ENCODE results near the gene PINK1.

The PINK1 gene

DNA sequence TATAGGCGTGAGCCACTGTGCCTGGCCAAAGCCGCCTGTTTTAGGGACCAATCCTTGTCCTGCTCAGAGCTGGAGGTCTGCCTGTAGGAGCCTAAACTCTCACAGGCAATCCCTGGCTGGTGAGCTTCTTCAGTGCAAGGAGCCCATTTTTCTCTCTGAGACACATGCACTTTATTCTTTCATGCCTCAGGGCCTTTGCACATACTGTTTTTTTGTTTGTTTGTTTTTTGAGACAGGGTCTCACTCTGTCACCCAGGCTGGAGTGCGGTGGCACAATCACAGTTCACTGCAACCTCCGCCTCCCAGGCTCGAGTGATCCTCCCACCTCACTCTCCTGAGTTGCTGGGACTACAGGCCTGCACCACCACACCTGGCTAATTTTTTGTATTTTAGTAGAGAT is 21.6 kb upstream of the PINK1 start:
- DNase-seq, result no peak

DNA sequence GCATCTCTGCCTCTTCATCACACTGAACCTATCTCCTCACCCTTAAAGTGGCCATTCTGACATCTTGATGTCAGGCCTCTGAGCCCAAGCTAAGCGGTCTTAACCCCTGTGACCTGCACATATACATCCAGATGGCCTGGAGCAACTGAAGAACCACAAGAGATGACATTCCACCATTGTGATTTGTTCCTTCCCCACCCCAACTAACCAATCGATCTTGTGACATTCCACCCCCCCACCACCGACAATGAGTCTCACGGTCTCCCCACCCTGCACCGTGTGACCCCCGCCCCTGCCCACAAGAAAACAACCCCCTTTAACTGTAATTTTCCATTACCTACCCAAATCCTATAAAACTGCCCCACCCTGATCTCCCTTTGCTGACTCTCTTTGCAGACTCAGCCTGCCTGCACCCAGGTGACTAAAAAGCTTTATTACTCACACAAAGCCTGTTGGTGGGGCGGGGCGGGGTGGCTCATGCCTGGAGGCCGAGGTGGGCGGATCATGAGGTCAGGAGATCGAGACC is 21.0 kb upstream of the PINK1 start:
- DNase-seq, result no peak

DNA sequence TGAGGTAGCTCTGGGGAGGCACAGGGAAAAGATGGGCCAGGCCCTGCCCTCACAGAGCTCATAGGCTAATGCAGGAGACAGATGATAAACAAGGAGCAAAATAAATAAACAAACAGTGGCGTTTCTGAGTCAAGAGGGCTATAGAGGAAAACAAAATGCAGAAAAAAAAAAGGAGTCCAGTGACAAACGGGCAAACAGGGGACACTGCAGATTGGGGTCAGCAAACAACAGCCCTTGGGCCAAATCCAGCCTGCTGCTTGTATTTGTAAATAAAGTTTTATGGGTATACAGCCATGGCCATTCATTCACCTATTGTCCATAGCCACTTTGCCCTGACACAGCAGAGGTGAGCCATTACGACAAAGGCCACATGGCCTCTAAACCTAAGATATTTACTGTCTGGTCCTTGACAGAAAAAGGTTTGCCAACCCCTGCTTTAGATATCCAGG is 19.1 kb upstream of the PINK1 start:
- no peak for DNase-seq

DNA sequence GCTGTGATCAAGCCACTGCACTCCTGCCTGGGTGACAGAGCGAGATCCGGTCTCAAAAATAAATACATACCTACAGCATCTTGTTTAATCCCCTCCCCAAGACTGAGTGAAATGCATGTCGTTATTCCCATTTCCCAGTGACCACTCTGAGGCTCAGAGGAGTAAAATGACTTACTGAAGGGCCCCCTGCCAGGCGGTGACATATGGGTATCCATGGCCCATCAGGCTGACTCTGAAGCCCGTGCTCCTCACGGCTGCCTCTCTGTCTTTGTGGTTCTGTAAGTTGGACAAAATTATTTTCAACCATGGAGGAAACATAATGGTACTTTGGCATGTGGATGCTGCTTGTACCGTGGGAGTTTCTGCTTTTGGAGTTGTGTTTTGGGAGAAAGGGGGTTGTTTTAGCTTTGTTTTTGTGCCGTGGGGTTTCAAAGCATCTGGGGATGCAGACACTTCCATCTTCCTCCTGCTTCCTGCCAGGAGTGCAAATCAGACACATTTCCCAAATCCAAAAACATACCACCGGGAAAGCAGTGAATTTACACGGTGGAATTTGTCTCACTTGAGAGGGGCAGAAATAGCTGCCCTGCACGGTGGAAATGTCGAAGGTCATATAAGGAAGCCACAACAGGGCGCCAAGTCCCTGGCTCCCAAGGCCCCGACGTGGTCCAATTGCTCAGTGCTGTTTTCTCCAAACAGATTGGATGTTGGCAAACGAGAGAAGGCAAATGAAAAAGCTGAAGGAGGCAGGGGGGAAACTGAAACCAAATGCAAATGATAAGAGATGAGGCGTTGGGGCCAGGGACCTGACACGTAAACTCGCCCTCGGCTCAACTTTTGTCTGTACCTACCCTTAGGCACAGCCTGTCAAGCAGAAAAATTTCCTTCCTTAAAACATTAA is 17.1 kb upstream of the PINK1 start:
- DNase-seq, result no peak

DNA sequence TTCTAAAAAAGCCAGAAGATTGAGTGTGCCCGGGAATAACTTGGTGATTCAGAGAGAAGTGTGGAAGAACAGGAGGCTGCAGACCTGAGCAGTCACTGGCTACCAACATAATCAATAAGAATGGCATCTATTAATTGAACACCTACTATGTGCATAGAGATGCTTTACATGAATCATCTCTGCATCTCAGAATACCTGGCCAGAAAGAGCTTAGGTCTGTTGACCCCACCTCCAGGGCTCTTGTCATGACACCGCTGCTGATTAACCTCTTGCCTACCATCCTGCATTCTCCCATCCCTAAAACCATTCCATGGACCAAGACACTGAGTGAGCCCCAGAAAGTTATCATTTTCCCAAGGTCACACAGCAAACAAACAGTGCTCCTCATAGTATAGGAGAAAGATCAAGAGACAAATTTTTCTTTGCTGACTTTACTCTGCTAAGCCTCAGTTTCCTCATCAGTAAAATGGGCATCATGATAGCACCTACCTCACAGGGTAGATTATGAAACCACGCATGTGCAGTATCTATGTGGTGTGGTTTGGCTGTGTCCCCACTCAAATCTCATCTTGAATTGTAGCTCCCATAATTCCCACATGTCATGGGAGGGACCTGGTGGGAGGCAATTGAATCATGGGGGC is 16.3 kb upstream of the PINK1 start:
- no peak for DNase-seq

DNA sequence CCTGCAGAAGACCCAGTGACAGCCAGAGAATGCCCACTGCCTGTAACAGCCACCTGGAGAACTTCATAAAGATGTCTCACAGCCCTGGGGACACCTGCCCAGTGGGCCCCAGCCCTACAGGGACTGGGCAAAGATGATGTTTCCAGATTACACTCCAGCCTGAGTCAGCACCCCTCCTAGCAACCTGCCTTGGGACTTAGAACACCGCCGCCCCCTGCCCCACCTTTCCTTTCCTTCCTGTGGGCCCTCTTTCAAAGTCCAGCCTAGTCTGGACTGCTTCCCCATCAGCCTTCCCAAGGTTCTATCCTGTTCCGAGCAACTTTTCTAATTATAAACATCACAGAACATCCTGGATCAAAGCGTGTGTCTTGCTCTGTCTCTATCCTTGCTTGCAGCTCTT is 14.7 kb upstream of the PINK1 start:
- DNase-seq, result no peak

DNA sequence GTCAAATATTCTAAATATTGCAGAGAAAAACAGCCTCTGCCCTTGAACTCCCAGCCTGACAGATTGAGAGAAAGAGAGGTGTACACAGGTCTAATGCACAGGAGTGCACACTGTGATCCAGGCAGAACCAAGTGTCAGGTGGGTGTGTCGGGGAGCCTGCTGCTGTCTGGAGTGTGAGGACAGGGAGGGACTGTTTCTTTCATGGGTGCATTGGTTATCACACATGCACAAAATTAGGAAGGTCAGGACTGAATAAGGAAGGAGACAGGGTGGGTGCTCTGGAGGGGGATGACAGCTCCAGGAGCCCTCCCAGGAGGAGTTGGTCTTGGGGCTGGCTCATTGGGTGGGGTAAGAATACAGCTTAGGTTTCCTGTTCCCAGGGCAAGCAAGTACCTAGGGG is 13.3 kb upstream of the PINK1 start:
- DNase-seq, result no peak

DNA sequence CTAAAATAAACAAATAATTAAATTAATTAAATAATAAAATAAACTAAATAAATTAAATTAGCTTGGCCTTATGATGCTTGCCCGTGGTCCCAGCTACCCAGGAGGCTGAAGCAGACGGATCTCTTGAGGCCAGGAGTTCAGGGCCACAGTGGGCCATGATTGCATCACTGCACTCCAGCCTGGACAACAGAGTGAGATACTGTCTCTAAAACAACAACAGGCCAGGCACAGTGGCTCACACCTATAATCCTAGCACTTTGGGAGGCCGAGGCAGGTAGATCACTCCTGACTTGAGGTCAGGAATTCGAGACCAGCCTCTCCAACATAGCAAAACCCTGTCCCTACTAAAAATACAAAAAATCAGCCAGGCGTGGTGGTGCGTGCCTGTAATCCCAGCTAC is 12.2 kb upstream of the PINK1 start:
- no peak for DNase-seq

DNA sequence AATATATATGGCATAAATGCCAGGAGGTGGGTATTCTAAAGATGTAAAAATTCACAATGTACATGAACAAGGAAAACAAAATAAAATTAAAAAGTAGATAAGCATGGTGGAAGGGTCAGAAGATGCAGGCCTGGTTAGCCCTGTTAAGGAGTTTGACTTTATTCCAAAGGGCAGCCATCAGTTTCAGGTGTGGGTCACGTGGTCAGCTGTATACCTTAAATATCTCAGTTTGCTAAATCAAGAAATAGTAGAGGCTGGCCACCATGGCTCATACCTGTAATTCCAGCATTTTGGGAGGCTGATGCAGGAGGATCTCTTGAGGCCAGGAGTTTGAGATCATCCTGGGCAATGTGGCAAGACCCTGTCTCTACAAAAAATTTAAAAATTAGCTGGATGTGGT is 8.5 kb upstream of the PINK1 start:
- DNase-seq, result no peak

DNA sequence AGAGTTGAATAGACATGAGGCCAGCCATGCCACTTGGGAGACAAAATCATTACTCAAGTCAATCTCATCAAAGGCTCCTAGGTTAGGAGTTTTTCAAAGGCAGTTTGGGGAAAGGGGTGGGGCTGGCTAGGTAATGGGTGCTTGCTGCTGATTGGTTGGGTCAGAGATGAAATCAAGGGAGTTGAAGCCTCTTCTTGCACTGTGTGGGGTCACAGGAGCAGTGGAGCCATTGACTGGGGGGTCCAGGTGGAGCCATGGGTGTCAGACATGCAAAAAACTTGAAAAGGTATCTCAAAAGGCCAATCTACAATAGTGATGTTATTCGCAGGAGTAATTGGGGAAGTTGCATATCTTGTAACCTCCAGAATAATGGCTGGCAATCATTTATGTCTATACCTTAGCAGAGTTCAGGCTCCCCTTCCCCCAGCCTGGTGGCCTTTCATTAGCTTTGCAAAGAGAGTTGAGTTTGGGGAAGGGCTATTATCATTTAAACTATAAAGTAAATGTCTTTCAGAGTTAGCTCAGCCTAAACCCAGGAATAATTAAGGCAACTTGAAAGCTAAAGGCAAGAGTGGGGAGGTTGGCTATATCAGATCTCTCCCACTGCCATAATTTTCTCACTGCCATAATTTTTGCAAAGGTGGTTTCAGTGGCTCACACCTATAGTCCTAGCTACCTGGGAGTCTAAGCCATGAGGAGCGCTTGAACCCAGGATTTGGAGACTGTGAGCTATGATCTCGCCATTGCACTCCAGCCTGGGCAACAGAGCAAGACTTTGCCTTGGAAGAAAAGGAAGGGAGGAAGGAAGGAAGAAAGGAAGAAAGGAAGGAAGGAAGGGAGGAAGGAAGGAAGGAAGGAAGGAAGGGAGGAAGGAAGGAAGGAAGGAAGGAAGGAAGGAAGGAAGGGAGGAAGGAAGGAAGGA is 7.8 kb upstream of the PINK1 start:
- DNase-seq, result no peak

DNA sequence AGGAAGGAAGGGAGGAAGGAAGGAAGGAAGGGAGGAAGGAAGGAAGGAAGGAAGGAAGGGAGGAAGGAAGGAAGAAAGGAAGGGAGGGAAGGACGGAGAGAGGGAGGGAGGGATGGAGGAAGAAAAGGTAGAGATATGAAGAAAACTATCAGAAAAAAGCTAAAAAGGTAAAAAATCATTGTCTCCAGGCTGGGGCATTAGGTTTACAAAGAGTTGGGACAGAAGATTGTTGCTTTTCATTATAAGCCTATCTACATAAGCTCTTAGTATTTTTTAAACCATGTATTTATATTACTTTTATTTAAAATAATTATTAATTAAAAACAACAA is 7.2 kb upstream of the PINK1 start:
- DNase-seq, result no peak

DNA sequence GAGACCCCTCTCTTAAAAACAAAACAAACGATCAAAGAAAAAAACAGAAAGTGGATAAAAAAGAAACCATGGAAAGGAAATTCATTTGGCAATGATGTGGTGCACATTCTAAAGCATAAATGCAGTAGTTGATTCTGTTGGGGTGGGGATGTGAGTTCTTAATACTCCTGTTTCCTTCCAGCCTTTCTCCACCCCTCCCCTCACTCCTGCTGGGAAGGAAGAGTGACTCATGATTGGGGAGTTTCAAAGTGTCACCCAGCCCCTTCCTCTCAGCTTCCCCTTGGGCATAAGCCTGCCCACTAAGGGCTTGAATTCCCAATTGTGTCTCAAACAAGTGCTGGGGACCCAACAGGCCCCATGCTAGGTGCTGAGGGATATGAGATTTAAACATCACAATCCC is 6.7 kb upstream of the PINK1 start:
- no peak for DNase-seq

DNA sequence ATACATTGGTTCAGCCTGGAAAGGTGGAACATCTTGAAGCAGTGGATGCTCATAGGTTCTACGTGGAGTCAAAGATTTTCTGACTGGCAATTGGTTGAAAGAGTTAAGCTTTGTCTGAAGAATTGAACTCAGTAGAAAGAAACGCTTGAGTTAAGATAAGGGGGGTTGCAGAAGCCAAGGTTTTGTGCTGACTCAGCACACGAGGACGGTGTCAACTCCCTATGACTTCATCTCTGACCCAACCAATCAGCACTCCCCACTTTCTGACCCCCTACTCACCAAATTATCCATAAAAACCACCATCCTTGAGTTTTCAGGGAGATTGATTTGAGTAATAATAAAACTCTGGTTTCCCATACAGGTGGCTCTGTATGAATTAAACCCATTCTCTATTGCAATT is 2.5 kb upstream of the PINK1 start:
- DNase-seq, result no peak

DNA sequence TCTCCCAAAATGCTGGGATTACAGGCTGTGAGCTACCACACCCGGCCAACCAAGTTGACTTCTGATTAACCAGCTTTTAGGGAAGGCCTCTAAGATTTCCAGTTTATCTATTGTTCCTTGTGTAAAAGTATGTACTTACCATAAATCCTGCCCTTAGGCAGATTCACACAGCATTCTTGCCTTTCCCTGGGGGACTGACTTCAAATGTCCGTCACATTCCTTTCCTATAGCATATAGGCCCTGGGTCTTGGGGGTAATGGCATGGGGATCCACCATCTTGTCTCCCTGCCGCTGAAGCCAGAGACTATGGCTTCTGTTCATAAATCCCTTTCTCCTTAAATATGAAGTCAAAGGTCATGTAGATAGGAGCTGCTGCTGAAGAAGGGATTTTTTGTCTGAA is 872 bp upstream of the PINK1 start:
- no peak for DNase-seq

DNA sequence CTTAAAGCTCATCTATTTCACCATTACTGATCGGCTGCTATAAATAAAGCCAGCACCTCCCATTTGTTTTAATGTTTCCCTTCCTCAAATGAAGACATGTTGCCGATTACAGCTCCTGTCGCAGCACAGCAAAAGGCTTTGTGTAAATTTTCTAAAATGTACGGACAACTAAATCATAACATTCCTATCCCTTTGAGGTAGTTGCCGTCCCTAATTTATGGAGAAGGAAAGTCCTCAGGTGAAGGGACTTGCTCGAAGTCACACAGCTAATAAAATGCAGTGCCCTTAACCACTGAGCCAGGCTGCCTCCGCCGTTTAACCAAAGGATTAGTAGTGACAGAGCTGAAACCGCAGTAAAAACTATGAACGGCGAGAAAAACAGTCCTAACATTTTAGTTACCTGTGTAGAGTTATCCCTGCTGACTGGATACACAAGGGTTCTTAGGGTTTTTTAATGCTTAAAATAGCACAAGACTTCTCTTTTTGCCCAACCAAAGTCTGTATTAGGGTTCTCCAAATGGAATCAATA is 871 bp downstream of the PINK1 start:
- DNase-seq, result no peak

DNA sequence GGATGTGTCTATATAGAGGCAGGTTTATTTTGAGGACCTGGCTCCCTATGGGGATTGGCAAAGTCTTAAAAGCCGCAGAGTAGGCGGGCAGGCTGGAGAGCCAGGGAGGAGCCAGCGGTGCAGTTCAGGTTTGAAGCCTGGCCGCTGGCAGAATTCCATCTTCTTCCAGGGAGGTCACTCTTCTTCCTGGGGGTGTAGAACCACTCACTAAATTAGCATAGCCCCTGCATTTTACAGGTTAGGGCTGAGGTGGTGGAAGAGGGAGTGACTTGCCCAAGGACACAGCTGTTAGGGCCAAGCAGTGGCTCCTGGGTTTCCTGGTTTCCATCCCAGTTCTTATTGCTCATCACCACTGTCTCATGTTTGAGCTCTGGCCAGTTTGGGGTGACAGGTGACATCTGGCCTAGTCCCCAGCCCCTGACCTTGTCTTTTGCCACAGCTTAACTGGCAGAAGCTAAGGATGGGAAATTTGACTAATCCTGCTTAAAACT is 1.4 kb downstream of the PINK1 start:
- peak; percentile 54 for DNase-seq

DNA sequence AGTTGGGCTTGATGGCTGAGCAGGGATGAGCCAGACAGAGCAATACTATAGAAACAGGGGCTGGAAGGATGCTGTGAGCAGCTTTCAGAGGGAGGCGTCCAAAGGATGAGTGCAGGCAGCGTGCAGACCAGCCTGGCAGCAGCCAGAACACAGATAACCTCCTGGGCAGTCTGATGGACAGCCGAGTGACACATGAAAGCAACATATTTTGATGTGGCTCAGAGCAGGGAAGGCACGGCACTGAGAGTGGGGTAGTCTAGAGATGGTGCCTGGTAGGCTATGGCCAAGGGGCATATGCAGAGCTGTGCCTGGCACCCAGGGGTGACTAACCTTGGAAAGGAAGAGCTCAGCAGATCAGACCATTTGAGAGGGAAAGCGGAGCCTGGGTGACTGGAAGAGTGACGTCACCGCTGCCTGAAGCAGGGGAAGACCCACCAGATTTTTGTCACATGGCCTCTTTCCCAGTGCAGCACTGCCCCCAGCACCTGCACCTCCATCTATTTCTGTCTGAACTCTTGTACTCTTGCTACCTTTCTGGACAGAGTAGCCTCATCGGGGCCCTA is 3.6 kb downstream of the PINK1 start:
- DNase-seq, result no peak

DNA sequence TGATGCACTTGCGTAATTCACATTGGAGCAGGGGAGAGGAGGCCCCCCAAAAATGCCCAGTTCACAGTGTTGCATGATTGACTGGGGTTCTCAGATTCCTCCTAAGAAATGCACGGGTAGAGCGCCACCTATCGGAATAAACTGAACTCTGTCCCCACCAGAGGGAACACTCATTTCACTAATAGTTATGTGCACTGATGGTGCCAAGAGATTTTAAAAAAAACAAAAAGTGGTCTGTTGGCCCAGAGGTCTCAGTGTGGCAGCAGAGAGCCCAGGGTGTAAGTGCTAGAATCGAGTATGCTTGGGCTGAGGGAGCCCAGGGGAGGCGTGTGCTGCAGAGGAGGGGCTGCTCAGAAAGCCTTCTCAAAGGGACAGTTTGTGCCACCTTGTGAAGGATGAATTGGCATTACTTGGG is 6.9 kb downstream of the PINK1 start:
- DNase-seq, result peak; percentile 18

DNA sequence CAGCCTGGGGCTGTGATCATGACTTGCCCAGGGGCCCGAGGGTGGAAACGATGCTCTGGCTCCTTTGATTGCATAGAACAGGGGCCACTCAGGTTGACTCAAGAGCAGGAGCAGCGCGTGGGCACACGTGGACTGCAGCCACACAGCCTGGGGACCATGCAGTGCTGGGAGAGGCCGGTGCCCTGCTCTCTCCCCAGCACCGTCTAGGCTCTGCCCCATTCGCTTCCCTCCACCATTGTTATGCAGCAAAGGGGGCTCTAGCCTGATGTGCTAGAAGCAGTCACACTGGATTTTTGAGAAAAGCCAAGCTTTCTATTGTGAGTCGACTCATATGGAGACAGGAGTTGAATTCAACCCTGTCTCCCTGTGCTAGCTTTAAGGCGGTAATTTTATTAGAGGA is 8.7 kb downstream of the PINK1 start:
- no peak for DNase-seq

DNA sequence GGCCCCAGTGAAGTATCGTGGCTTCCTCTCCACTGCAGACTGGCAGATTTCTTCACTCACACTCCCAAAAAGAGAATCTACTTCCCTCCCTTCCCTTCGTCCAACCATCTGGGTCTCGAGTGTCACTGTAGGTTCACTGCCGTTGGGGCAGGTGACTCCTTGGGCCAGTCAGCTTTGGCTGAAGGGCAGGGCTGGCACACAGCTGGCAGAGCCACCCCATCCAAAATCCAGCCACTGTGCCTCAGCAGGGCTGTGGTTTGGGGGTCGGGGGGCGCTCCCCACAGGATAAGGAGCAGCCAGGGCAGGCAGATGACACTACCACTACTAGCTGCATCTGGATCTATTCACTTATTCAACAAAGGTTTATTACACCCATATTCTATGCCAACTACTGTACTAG is 9.8 kb downstream of the PINK1 start:
- no peak for DNase-seq

DNA sequence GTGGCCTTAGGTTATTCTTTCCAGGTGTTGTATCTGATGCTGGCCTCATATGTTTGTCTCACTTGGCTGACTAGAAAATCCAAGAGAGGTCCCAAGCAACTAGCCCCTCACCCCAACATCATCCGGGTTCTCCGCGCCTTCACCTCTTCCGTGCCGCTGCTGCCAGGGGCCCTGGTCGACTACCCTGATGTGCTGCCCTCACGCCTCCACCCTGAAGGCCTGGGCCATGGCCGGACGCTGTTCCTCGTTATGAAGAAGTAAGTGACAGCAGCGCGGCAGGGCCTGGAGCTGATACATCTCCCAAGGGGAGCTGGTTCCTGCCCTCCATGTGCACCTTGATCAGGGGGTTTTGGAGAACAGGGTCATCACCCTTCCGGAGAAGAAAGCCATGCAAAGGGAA is 11.2 kb downstream of the PINK1 start:
- DNase-seq, result no peak

DNA sequence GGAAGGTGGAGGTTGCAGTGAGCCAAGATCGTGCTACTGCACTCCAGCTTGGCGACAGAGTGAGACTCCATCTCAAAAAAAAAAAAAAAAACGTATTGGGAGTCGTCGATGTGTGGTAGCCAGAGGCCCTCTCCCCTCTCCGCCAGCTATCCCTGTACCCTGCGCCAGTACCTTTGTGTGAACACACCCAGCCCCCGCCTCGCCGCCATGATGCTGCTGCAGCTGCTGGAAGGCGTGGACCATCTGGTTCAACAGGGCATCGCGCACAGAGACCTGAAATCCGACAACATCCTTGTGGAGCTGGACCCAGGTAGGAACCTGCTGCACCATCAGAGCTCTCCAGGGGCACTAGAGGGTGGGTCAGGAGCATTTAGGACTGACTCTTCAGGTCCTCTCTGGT is 12.2 kb downstream of the PINK1 start:
- no peak for DNase-seq

DNA sequence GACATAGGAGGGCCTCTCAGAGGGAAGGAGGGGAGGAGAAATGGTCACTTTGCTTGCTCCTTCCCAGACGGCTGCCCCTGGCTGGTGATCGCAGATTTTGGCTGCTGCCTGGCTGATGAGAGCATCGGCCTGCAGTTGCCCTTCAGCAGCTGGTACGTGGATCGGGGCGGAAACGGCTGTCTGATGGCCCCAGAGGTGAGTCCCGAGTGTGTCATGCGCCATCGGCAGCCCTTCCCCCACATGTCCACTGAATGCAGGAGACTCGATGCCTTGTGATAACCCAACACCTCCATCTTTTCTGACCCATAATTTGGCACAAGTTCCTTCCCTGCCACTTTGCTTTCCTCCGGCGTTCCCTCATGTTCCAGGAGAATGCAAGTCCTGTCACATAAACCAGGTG is 15.2 kb downstream of the PINK1 start:
- no peak for DNase-seq
